Activated T-helper 1 cell treated with anti-CD3 and anti-CD28 coated beads, Interleukin-2, amount 50 U/mL, for 16 hours (primary cell): Measurements from ENCODE around the gene NDUFB2.
"Not testable (repeated sequence)": the region's sequence is repeated elsewhere in the genome, so short reads cannot be mapped to it uniquely, and the experiment has no call there.

Experiments
- DNase-seq, 2 donors: peaks; one replicate each; pipeline ENCODE4 v3.0.0-alpha.2; 2020; ENCODE audit warnings: low read depth in 1 of 2, low spot score in 1 of 2

The NDUFB2 gene

DNA sequence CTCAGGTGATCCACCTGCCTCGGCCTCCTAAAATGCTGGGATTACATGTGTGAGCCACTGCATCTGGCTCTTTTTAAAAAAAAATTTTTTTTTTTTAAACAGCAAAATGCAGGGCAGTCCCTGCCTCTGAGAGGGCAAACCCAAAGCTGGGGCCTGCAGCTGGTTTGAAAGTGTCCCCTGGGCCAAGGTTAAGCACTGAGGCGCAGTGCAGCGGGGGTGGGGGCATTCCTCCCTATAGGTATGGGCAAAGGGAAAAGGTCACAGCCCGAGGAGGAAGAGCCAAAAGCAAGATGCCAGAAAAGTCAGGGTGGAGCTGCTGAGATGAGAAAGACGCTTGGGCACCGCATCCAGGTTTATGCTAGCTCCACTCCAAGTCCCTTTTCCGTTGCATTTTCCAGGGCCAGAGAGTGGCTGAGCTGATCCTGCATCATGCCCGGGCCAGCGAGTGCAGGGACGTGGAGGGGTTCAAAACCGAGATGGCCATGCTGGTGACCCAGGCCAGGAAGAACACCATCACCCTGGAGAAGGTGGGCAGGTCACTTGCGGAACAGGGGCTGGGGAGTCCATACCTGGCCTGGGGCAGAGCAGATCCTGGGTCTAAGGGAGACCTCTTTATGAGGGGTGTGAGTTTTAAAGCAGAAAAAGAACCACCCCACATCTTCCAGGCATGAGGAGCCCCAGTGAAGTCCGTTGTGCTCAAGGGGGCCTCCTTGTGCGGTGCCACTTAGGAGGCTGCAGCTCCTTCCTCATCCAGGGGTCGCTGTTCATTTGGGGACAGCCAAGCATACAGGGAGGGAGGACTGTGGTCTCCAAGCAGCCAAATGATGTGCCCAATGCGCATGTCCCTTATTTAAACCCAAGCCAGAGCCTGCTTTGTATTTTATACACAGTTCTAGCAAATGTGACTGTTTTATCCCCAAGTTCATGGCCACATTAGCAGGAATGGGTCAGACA is 7.0 kb upstream of the NDUFB2 start:
- no peak for DNase-seq

DNA sequence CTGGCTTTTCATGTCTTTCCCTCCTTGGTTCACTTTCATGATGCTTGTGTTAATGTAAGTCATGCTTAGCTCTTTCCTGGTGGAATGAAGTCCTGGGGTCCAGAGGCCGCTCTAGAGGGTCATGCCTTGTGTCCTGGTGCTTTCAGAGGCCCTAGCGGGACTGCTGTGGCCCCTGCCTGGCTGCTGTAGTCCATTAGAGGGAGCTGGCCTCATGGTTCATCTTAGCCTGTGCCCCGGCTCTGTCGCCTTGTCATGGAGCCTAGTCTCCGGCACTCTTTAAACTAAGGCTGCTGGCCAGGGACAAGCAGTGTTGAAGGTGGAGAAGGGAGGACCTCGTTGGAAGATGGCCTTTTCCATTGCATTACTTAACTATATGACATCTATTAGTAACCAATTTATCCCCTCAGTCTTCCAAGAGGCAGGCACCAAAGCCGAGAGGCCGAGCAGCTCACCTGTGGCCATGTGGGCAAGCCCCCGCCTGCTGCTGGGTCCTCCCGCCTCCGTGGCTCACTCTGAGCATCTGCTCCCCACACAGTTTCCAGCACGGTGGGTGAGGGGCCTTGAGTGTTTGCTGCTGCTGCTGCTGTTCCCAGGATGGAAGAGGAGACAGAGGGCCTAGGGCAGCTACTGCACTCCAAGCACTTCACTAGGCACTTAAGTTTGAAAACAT is 5.0 kb upstream of the NDUFB2 start:
- DNase-seq = no peak

DNA sequence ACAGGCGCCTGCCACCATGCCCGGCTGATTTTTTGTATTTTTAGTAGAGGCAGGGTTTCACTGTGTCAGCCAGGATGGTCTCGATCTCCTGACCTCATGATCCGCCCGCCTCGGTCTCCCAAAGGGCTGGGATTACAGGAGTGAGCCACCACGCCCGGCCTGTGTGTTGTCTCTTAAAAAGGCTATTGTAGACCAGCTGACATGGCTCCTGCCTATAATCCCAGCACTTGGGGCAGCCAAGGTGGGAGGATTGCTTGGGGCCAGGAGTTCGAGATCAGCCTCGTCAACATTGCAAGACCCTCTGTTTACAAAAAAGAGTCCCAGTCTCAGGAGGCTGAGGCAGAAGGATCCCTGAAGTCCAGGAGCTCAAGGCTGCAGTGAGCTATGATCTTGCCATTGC is 2.7 kb upstream of the NDUFB2 start:
- not testable (repeated sequence) for DNase-seq

DNA sequence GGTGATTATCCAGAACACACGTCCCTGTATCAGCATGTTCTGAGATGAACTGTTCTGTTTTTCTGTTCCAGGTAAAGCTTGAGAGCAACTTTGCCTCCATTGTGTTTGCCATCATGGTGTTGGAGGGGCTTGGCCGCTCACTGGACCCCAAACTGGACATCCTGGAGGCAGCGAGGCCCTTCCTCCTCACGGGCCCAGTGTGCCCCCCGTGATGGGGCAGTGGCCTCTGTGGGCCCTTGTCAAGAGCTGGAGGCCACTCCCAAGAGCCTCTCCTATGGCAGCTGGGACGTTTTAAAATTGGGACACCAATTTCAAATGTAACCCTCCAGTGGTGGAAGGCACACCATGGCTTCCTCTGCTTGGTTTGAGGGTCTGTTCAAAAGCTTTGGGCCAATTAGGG is 1.9 kb upstream of the NDUFB2 start:
- no peak for DNase-seq

DNA sequence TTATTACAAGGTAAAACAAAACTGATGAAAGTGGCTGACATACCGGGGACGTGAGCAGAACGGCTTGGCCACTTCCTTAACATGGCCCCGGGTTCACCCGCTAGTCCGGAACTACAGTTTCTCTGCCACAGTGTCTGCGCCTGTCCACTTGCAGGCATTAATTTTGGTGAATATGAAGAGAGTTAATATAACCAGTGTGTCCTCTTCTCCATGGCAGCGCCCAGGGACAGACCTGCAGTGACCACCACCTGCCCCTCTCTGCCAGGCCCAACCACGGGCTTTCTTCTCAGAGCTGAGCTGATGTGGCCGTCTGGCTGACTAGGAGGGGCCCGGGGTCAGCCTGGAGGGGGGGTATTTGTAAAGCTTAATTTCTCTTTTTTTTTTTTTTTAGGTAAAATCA is 1.1 kb upstream of the NDUFB2 start:
- no peak for DNase-seq

DNA sequence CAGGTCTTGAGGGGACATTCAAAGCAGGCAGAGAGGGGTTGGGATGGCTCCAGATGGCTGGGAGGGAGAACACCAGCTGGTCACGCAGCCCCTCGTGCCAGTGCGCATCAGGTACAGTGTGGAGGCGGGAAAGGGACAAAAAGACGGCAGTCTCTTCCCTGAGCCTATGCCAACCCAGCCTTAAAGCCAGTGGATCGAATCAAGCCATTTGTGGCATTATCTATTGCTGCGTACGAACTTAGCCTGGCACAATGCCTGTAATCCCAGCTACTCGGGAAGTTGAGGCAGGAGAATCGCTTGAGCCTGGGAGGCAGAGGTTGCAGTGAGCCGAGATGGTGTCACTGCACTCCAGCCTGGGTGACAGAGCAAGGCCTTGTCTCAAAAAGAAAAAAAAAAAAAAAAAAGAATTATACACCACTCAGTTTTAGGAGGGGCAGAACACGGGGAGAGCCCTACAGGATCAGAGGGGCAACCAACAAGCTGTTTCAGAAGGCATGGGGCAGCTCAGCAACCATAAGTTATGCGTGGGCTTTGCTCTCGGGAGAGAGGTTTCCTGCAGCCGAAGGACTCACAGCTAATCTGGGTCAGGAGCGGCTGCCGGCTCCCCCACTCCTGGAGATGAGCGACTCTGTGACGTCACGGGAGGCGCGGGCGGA is 356 bp upstream of the NDUFB2 start:
- peak; percentile 84 to 88 for DNase-seq

DNA sequence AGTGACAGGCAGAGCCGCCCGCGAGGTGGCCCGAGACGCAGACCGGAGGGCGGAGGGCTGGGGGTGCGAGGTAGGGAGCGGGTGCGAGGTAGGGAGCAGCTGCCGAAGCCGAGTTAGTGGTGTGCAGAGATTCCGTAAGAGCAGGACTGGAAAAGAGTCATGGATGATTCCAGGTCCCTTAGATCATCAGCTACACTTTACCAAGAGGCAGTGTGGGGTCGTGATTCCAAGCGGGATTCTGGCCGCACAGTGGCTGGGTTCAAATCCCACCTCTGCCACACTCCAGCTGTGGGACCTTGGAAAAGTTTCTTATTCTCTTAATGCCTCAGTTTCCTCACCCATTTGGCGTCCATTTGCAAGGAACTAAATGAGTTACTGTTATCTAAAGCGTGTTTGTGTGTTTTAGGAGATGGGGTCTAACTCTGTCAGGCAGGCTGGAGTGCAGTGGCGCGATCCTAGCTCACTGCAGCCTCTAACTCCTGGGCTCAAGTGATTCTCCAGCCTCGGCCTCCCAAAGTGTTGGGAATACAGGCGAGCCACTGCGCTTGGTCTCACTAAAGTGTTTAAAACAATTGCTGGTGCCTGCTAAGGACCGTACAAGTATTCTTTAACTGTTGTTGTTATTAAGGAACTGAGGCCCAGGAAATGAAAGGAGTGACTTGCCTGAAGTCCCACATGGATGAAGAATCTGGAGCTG is 1.1 kb downstream of the NDUFB2 start:
- no peak for DNase-seq

DNA sequence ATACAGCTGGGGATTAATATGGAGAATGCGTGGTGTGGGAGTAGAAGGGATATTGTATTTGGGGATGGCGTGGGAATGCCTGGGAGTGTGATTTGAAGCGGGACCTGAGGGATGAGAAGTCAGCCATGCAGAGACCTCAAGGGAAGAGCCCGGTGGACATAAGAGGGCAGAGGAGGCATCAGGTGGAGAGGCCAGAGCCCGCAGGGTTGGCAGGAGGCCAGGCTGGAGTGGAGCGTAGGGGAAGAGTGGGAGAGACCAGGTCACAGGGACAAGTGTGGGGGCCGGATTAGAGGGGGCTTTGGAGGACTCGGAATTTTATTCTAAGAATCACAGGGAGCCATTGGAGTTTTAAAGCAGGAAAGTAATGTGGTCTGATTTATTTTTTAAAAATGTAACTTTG is 2.0 kb downstream of the NDUFB2 start:
- no peak for DNase-seq

DNA sequence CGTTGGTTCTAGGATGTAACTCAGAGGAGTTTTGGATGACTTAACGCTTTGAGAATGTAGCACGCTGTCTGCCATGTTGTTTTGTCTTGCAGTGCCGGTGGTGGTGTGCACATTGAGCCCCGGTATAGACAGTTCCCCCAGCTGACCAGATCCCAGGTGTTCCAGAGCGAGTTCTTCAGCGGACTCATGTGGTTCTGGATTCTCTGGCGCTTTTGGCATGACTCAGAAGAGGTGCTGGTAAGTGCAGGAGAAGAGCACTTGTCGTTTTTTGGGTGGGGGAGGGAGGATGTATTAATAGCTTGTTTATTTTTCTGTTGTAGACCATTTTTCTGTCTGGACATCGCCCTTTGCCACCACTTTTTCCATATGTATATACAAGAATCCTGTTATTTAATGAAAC is 6.3 kb downstream of the NDUFB2 start:
- DNase-seq = no peak

DNA sequence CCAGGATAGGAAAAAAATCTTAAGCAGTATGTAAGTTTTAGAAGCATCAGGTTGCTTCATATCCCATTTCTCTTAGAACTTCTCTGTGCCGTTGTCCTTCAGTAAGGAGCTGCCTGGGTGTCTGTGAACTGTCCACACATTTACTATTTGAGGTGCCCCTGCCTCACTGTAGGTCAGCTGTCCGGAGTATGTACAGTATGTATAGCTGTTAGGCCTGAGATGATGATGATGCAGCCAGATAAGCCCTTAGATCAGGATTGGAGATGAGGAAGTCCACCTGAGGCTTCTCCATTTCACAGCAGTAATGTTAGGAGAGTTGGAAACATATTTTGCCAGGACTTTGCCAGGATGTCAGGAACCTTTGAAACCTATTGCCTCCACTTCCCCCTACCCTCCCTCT is 7.7 kb downstream of the NDUFB2 start:
- no peak for DNase-seq

DNA sequence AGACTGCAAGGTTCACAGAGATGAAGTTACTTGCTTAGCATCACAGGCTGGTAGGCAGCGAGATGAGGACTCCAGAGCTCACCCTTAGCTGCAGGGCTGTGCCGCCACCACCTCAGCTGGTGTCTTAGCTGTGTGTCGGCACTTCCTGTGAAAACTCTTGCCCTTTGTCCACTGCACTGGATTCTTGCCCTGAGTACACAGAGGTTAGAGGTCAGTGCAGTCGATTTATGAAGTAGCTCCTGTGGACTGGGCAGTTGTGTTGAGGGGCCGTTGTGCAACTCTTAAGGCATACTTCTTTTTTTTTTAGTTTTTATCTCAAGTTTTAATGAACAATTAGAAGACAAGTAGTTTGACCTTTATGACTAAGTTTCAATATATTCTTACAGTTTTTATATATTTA is 10.6 kb downstream of the NDUFB2 start:
- no peak for DNase-seq

DNA sequence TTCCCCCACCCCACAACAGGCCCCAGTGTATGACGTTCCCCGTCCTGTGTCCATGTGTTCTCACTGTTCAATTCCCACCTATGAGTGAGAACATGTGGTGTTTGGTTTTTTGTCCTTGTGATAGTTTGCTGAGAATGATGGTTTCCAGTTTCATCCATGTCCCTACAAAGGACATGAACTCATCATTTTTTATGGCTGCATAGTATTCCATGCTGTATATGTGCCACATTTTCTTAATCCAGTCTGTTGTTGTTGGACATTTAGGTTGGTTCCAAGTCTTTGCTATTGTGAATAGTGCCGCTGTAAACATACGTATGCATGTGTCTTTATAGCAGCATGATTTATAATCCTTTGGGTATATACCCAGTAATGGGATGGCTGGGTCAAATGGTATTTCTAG is 12.3 kb downstream of the NDUFB2 start:
- not testable (repeated sequence) for DNase-seq

DNA sequence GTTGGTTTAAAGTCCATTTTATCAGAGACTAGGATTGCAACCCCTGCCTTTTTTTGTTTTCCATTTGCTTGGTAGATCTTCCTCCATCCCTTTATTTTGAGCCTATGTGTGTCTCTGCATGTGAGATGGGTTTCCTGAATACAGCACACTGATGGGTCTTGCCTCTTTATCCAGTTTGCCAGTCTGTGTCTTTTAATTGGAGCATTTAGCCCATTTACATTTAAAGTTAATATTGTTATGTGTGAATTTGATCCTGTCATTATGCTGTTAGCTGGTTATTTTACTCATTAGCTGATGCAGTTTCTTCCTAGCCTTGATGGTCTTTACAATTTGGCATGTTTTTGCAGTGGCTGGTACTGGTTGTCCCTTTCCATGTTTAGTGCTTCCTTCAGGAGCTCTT is 15.9 kb downstream of the NDUFB2 start:
- DNase-seq = not testable (repeated sequence)

DNA sequence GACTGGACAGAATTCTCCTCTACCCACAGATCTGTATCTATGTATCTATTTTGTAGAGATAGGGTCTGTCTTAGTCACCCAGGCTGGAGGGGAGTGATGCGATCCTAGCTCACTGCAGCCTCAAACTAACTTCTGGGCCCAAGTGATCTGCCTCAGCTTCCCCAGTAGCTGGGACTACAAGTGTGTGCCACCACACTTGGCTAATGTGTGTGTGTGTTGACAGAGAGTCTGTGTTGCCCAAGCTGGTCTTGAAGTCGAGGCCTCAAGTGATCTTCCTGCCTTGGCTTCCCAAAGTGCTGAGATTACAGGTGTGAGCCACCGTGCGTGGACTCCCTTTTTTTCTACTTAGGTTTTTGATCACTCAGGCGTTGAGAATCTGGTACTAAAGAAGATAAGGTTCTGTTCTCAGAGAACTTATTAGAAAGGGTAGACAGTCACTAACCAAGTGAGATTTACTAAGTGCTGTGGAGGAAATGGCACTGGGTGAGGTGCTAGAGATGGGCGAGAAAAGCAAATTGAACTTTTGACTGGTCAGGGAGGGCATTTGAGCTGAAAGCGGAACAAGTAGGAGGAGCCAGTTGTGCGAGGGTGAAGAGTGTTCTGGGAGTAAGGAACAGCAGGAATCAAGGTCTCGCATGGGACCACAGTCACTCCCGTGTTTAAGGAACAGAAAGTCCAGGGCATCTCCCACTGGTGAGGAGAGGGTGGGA is 18.0 kb downstream of the NDUFB2 start:
- DNase-seq = no peak

DNA sequence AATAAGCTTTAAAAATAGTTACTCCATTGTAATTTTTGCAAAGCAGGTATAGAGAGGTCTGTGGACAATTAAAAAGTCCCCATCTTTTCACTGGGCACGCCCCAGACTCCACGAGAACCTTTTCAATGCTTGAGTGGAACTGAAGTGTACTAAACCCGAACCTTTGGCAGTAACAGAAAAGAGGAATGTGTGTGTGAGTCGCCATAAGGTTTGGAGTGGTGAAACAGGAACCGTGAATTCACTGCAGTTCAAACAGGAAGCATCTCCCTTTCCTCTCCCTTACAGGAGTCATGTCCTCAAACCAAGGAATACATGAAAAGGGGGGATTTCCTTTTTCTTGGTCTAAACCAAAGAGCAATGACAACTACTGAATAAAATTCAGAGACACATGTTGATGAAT is 23.2 kb downstream of the NDUFB2 start:
- DNase-seq = no peak

DNA sequence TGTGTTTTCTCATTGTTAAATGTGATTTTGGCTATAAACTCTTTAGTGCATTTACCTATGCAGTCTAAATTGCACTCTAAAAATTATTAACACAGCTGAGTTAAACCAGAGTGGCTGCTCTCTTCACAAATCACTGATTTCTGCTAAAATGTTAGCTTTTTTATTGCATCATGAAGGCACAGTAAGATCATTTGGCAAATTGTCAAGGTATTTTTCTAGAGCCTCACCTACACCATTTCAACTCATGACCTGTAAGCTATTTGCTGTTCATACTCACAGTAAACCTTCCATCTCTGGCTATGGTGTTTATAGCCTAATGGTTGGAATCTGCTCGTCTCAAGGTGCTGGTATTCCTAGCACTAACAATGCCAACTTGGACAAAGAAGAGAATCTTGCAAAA is 25.7 kb downstream of the NDUFB2 start:
- no peak for DNase-seq

DNA sequence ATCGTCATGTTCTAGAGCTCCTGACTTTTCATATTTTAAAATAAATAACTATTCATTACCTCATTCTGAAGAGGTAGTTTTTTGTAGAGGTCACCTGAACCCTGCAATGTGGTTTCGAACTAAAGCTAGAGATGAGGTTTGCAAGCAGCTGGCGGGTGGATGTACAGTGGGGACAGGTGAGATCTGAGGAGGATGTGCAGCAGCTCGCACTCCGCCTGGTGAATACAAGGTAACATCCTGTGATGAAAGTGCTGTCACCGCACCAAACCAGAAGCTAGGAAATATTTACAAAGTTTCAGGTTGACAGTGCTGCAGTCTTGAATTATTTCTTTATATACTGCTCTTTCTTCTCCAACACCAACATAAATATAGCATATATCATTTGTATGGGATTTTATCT is 26.5 kb downstream of the NDUFB2 start:
- DNase-seq = peak; percentile 4 to 7

DNA sequence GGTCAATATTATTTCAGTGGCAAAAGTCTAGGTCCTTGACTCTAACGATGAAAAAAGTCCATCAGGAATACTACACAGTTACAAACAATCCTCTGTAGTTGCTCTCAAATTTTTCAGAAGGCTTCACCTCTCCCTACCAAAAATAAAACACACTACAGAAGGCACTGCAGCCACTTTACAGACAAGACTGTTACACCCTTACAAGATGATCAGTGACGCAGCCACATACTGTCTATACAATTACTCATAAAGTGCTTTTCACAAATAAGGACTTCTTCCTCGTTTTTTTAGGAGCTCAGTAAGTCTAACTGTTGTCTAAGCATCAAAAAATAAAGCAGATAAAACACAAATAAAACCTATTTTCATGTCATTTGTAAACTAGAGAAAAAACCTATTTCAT is 27.1 kb downstream of the NDUFB2 start:
- DNase-seq = no peak

DNA sequence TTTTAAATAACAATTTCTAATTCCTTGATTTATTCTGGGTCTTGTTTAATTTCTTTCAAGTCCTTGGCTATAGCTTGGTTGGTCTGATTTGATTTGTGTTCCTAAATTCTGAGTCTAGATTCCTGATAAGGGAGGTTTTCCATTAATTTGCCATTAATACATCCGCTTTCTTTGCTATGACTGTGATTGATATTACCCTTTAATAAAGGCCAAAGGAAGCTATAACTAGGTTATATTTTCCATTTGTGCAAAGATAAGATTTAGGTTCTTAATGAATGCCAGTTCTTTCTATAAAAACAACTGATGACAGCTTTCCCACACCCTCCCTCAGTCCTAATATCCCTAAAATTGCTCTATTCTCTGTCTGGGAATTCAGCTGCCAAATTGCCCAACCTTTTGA is 28.2 kb downstream of the NDUFB2 start:
- DNase-seq = no peak

DNA sequence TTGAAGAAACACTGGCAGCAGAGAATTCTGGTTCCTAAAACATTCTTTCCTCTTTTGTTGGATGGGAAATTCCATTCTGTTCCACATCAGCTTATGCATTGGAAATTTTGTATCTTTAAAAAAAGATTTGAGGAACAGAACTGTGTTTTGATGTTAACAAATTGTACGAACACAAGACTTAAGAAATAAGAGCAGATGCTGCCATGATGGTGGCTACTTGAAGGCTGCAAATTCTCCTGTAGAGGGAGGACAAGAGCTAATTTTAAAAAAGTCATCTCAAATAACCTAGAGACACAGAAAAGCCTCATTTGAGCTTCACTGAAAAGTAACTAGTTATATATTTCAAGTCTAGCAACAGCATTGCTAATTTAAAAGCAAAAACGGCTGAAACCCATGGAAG is 29.8 kb downstream of the NDUFB2 start:
- no peak for DNase-seq

DNA sequence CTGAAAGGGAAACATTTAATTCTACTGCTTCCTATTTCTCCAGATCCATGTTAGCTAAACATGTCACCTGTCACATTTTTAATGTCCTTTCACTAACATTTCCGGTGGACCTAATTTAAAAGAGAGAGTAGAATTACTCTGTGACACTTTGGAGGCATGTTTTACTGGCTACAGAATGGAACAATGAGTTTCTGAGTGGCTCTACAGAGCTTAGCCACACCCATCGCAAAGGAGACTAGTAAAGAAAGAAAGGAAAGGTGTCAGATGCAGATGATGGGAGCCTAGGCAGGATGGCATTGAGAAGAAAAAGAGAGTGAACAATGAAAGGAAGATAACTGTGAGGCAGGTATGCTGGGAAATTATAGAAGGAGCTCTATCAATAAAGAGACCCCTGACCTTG is 35.9 kb downstream of the NDUFB2 start:
- DNase-seq = no peak
